HG02798 (cell line): ENCODE data around the gene DNAI1.
A peak's percentile ranks its signal among the peaks of the same experiment; 100 is the strongest.
"Not testable (repeated sequence)": the region's sequence is repeated elsewhere in the genome, so short reads cannot be mapped to it uniquely, and the experiment has no call there.

Experiments used
- ATAC-seq: cut with Tn5 transposase; IDR thresholded peaks from one replicate; pipeline ENCODE4 v1.9.1; 2021; ENCODE audit warnings: mild to moderate bottlenecking; ENCODE audit not compliant: unreplicated experiment, poor library complexity

DNAI1 gene

DNA sequence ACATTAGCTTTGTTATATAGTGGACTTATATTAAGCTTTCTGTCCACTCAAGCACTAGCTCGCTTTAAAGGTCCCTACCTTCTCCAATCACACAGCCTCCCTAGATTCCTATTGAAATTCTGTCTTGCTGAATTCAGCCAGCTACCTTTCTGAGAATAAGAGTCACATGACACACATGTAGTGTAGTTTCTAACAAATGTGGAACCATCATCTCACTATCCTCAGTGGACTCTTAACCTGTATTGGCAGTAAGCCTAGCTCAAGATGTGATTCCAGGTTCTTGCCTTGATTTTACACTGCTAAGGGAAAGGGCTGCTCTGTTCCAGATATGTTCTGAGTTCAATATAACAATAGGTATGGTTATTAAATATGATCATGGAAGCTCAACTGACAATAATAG, 11.7 kb upstream of the DNAI1 start:
- ATAC-seq, result no peak

DNA sequence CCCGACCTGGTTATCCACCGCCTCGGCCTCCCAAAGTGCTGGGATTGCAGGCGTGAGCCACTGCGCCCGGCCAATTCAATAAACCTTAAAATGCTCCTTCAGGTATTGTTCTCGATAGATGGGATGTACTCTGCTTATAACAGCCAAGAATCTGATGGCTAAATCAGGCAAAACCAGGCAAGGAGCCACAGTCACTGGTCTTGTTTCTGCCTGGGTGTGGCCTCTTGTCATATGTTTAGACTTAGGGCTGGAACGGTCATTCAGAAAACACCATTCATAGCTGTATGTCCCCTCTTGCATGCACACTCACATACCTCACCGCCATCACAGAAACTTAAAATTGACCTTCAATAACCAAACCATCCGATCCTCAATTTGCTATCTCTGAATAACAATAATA, 8.0 kb upstream of the DNAI1 start:
- no peak for ATAC-seq

DNA sequence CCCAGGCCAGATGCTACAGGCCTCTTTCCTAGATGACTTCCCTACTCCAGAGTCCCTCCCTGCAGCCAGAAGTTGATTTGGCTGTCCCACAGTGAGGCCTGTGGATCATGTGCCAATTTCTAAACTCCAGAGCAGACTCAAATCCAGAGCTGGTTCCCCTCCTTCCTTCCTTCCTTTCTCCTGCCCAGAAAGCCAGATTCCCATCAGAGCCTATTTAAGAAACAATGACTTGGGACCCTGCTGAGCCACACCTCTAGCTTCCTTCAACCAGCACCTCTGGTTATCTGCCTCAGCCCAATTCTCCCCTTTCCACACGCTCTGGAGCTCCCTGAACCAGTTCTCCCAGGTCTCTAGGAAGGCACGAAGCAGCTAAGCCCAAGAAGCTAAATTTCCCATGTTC, 7.5 kb upstream of the DNAI1 start:
- ATAC-seq, result no peak

DNA sequence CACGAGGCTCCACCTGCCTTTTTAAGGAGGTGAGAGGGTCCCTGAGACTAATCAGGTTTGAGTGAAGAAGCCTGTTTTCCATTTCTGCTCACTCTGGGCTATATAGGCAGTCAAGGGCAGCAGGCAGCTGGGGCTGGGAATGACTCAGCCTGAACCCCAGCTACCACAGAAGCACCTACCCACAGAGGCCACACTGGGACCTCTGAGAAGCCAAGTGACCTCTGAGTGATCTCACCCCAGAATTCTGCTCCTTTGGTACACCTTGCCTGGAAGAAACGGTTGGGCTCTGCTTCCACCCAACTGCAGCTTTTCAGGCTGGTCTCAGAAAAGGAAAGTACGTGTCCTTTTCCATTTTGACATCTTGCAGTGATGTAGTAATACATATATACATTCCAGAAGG, 7.1 kb upstream of the DNAI1 start:
- peak; percentile 81 for ATAC-seq

DNA sequence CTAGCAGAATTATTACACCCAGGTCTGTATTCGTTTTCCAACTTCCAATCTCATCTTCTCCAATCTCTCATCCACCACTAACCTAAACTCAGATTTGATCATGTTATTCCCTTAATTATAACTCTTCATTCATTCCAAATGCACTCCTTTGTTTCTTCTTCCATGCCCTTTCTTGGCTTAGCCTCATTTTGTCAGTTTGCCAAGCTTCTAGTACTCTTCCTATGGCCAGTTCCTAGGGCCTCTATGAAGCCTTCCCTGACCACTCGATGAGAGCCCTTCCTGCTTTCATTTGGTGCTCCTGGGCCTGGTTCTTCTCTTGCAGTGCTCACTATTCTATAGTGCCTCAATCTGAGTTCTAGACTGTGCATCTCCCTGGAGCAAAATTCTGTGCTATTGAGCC, 6.0 kb upstream of the DNAI1 start:
- no peak for ATAC-seq

DNA sequence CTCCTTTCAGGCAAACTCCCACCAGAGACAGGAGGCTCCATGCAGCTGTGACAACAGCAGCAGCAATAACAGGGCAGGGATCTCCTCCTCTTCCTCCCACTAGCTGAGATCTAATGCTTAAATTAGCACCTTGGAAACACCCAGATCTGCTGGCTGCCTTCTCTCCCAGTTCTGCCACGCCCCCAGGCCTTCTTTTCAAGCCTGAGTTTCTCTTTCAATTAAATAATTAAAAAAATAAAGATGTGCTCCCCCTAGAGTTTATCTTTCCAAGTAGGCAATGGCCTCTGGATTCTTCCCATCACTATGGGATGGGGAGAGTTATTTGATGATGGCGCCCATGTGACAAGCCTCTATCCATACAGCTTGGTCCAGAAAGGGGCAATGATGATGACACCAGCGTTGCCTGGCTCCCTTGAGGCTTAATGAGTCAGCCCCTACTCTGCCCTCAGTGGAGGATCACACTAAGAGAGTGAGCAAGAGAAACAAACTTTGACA, 4.0 kb upstream of the DNAI1 start:
- no peak for ATAC-seq

DNA sequence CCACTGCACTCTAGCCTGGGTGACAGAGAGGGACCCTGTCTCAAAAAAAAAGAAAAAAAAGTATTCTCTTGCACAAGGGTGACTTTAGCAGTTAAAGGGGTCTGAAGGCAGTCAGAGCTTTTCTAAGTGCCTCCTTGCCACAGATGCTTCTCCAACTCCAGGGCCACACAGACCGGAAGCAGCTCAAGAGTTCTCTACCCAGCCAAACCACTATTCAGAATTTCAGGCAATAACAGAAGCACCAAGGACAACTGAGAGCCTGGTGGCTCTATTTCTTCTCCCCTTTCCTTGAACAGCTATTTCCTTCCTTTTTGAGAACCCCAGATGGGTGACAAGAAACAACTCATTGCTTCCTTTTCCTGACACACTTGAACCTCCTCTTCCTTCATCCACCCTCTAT, 2.5 kb upstream of the DNAI1 start:
- no peak for ATAC-seq

DNA sequence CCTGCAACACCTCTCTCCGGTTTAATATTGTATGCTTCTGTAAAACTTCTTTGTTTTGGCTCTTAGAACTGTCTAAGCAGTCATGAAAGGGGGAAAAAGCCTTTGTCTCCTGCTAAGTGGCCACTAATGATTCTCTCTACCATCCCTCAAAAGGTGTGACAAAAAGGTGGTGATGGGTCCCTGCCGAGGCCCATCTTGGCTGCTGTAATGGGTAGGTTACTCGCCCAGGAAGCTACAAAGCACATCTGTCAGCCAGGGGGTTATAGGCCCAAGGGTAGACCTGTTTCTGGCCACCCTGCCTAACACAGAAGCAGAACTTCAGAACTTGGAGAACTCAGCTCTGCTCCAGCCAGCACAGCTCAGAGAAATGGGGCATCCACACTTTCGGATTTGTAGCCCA, 1.9 kb upstream of the DNAI1 start:
- ATAC-seq, result no peak

DNA sequence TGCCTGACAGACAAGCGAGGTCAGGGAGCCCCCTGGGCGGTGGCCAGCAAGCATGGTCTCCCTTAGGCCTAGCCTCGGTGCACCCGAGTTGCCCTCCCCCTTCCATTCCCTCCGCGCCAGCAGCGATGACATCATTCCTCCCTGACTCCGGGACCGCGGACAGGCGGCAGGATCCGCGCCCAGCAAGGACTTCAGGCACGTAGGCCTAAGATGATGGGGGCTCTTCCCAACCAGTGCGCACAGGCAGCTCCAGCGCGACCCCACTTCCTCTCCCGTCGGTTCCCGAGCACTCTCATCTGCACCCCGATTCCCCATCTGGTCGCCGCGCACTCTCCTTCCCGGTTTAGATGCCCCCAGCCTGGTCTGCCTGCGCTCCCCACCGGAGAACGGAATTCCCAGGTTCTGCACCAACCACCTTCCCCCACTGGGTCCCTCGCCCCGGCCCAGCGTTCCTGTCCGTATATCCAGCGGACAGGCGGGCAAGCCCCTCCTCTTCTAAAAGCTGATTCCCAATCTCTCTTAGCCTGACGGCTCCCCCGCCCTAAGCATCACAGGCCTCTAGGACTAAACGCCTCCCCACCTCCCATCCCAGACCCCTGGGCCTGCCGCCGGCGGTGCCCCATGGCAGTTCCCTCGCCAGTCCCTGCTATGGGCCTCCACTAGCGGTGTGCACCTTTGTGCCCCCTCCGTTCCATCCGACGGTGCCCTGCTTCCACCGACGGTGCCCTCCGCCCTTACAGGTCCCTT, 1.2 kb upstream of the DNAI1 start:
- no peak for ATAC-seq

DNA sequence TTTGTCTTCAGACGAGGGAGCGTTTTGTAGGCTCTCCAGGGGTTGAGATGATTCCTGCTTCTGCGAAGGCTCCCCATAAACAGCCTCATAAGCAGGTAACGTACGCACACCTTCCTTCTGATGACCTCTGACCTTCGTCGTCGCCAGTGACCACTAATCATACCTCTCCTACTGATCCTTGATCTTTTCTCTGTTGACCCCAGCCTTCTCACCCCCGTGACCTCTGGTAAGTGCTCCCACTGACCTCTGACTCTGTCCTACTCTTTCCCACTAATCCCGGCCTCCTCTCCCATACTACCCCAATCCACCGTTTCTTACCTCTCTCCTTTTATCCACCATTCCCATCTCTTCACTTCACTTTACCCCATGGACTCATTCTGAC, 345 bp downstream of the DNAI1 start:
- no peak for ATAC-seq

DNA sequence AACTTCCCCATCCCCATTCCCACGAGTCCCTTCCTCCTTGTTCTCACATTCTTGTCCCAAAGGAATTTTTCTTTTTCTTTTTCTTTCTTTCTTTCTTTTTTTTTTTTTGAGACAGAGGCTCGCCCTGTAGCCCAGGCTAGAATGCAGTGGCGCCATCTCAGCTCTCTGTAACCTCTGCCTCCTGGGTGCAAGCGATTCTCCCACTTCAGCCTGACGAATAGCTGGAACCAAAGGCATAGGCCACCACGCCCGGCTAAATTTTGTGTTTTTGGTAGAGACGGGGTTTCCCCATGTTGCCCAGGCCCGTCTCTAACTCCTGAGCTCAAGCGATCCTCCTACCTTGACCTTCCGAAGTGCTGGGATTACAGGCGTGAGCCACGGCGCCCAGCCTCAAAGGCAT, 751 bp downstream of the DNAI1 start:
- ATAC-seq, result no peak

DNA sequence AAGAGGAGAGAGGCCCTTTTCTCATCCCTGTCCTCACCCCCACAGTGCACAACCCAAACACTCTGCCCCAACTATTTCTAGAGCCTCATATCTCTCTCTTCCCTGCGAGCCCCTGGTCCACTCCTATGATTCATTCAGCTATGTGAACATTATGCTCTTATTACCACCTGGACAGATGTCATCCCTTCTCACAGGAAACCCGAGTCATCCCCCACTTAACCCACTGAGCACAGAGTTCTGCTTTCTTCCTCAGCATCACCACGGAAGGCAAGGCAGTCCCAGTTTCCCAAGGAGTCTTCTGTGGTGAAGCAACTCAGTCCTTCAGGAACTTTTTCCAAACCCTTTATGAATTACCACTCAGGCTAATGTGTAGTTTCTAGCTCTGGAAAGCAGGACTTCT, 1.3 kb downstream of the DNAI1 start:
- ATAC-seq, result no peak

DNA sequence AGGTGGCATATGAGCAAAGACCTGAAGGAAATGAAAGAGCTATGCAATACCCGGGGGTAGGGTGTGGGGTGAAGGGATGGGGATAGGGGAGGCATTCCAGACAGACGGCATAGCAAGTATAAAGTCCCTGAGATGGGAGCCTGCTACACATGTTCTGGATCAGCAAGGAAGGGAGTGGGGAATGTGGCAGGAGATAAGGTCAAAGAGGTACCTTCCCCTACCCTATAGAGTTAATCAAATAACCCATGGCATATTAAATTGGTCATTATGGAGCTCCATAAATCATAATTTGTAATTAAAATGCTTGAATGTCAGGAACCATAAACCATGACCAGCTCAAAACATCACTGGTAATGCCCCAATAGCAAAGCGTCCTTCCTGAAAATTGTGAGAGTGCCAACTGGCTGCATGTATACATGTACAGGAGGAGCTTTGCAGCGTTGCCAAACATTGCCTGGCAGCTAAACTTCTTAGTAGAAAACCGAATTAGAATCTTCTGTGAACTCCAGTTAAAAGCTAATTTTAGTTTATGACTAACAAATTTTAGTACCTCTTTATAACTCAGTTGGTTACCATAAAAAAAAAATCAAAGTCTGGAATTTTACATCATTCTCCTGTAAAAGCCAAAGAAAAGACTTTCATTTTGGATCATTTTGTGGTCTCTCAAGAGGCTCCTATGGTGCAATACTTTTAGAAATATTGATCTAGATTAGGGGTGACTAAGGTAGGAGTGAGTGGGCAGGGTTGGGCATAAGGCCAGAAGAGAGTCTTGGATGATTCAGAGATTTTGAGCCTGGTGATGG, 4.7 kb downstream of the DNAI1 start:
- ATAC-seq, result no peak

DNA sequence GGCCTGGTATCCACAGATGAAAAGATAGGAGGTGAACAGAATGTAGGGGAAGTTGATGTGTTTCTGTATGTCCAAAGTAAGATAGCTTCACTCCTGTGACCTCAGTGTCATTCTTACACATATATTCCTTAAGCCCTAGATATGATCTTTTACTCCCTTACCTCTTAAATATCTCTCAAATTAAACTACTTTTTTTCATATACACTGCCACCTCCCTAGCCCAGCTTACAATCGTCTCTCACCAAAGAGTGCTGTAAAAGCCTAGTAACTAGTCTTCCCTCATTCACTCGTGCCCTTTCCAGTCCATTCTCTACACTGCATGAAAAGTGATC, 5.3 kb downstream of the DNAI1 start:
- no peak for ATAC-seq

DNA sequence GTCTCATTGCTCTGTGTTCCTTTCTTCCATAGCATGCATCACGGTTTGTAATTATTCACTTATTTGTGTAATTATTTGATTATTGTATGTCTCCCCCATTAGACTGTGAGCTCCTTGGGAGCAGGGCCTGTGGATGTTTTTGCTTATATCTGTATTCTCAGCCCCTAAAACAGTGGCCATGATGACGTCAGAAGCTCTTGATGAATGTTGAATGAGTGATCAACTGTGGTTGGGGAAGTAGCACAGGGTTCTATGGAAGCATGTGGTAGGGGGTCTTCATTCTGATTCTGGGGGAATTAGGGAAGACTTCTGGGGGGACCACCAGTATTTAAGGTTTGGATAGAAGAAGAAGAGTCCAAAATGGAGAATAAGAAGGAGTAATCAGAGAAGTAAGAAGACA, 6.0 kb downstream of the DNAI1 start:
- ATAC-seq, result no peak

DNA sequence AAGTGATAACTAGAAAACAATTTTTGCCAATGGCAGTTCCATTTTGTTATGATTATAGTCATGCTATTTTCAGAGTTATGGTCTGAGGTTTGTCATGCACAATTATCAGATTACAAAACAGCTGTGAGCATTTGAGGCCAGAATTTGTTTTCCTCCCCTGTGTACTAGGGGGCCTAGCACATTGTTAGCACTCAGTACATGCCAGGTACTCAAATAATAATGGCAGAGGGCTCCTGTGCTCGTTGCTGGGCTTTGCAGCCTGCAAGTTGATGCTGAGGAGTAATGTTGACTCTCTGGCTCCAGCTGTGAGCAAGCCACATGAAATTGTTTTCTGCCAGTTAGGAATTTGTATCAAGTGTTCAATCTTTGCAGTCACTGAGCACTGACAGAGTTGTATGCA, 6.9 kb downstream of the DNAI1 start:
- no peak for ATAC-seq

DNA sequence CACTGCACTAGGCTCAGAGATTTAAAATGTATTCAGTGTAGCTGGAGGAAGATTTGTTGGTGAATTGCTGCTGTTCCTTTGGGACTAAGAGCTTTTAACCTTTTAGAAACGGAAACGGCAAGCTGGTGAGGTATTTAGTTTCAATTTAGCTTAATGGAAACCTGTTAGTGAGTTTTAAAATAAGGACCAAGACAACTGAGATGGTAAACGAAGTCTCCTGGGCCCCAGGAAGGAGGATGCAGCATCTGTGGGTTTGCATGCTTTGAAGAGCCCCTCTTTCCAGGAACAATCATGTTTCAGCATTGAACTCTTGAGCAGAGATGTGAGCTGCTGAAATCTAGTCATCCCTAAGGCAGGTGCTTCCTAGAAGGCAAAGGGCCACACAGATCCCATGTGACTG, 16.5 kb downstream of the DNAI1 start:
- no peak for ATAC-seq

DNA sequence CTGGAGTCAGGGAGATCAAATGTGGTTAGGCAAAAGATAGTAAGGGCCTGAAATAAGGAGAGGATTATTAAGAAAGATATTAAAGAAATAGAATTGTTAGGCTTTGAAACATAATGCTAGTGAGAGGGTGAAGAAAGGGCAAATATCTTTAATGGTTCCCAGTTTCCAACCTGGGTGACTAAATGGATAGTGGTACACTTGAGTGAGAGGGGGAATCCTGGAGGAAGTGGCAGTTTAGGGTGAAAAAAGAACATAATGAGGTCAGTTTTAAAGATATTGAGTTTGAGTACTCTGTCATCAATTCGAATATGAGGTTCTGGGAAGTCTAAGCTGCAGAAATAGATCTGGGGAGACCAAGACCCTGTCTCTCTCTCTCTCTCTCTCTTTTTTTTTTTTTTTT, 18.9 kb downstream of the DNAI1 start:
- no peak for ATAC-seq

DNA sequence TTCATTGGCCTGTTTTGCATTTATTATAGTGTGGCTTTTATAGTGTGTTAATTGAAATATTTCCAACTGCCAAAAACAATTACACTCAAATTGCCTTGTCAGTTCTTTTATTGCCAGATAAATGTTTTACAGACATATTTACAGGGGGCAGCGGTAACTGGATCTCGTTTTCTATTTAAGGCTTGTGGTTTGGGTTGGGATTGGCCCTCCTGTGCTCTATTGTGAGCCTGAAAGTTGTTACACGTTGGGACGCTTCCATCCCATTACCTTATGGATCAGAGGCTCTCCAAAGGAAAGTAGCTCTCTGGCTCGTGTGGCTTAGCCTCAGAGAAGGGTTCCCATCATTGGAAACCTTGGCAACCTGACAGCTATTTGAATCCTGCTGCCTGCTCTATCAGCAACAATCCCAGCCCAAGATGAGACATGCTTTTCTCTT, 20.8 kb downstream of the DNAI1 start:
- ATAC-seq, result no peak

DNA sequence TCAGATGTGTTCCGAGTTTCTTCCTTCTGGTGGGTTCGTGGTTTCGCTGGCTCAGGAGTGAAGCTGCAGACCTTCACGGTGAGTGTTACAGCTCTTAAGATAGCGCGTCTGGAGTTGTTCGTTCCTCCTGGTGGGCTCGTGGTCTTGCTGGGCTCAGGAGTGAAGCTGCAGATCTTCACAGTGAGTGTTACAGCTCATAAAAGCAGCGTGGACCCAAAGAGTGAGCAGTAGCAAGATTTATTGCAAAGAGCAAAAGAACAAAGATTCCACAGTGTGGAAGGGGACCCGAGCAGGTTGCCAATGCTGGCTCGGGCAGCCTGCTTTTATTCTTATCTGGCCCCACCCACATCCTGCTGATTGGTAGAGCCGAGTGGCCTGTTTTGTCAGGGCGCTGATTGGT, 23.0 kb downstream of the DNAI1 start:
- ATAC-seq, result not testable (repeated sequence)

DNA sequence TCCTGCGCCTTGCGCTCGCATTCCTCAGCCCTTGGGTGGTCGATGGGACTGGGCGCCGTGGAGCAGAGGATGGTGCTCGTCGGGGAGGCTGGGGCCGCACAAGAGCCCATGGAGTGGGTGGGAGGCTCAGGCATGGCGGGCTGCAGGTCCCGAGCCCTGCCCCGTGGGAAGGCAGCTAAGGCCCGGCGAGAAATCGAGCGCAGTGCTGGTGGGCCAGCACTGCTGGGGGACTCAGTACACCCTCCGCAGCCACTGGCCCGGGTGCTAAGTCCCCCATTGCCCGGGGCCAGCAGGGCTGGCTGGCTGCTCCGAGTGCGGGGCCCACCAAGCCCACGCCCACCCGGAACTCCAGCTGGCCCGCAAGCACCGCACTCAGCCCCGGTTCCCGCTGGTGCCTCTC, 24.1 kb downstream of the DNAI1 start:
- not testable (repeated sequence) for ATAC-seq

DNA sequence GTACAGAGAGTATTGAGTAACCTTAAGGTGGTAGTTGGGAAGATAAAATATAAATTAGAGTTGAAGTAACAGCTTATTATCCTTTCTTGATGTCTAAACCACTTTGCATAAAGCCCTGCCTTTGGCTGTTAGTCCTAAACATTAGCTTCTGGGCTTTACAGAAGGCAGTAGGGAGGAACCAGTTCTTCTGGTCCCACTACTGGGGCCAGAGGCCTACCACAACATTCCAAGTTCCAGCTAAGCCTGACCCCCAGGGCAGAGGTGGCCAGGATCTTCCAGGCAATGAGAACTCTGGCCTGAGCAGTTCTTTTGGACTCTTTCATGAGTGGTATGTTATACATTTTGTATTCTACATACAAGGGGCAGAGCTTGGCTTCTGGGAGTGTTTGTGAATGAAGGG, 26.1 kb downstream of the DNAI1 start:
- ATAC-seq, result no peak
